ENCODE measurements around the gene CASS4.
"Not testable (repeated sequence)": the region's sequence is repeated elsewhere in the genome, so short reads cannot be mapped to it uniquely, and the experiment has no call there.

Gene CASS4, protein sequence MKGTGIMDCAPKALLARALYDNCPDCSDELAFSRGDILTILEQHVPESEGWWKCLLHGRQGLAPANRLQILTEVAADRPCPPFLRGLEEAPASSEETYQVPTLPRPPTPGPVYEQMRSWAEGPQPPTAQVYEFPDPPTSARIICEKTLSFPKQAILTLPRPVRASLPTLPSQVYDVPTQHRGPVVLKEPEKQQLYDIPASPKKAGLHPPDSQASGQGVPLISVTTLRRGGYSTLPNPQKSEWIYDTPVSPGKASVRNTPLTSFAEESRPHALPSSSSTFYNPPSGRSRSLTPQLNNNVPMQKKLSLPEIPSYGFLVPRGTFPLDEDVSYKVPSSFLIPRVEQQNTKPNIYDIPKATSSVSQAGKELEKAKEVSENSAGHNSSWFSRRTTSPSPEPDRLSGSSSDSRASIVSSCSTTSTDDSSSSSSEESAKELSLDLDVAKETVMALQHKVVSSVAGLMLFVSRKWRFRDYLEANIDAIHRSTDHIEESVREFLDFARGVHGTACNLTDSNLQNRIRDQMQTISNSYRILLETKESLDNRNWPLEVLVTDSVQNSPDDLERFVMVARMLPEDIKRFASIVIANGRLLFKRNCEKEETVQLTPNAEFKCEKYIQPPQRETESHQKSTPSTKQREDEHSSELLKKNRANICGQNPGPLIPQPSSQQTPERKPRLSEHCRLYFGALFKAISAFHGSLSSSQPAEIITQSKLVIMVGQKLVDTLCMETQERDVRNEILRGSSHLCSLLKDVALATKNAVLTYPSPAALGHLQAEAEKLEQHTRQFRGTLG

DNA sequence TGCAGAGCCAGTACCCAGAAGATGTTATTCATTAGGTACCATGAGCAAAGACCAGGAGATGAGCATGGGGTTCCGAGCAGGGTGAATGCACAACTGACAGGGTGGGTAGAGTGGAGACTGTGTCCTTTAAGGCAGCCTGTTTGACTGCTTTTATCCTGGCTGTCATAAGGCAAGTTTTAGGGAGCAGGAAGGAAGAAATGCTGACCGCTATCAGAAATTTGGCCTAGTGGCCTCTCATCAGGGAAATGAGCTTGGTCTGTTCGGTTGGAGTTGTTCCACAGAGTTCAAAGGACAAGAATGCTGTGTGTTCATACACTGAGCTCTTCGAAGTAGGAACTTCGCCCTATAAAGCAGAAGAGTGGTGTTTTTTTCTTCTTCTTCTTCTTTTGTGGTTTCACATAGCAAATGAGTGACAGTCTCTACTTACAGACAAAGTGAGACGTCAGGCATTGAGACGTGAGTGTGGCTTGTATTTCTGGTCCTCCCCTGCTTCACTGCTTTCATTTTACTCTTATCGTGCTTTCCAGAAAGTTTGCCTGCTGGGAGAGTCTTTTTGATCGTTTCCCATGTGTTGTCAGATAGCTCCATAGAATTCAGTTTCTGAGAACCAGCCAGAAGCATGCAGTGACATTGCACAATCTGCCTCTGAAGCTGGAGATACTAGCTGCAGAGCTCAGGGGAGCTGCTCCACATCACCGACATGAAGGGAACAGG is at the start of gene CASS4:
CASS4 (plus strand) TSS at position 502 of the 714 bp plus-strand sequence; CDS start at position 701, 199 bp downstream.
- DNase-seq (ENCODE audit: low read depth in 3 of 3): no peak

DNA sequence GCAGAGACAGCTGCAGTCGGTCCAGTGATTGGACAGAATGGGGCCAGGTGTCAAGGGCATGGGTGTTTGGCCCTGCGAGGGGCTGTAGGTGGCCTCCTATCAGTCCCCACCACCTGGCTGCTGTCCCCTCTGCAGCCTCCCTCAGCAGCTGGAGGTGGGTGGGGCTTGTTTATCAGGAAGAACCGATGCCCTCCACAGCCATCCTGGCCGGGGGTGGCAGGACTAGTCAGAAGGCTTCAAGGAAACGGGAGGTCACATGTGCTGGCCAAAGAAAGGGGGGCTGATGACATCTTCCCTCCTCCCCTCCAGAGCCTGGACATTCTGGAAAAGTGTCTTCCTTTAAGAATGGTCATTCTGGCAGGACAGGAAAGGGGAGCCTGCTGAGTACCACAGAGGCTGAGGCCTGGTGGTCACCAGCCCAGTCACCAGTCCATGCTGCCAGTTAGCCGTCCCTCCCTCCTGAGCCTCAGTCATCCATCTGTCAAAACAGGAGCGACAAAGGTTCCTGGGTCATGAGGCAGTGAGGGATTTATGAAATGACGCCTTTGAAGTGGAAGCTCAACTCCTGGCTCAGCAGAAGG is 49.1 kb upstream of the CASS4 start:
- no peak for DNase-seq (ENCODE audit: low read depth in 3 of 3)

DNA sequence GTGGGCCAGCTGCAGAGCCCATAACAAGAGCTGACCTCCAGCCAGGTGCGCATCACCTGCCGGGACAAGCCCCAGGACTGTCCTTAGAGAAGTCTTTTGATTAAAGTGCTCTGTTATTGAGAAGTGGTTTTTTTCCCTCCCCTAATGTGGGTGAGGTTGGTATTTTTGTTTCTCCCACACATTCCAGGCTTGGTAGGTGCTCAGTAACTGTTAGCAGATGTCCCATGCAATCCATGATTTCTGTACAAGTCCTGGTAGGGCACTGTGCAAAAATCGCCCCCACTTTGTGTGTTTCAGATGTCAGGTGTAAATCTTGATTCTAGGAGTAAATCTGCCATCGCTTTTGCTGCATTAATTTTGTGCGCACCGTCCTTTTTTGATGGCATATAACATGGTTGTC is 48.6 kb upstream of the CASS4 start:
- no peak for DNase-seq (ENCODE audit: low read depth in 3 of 3)

DNA sequence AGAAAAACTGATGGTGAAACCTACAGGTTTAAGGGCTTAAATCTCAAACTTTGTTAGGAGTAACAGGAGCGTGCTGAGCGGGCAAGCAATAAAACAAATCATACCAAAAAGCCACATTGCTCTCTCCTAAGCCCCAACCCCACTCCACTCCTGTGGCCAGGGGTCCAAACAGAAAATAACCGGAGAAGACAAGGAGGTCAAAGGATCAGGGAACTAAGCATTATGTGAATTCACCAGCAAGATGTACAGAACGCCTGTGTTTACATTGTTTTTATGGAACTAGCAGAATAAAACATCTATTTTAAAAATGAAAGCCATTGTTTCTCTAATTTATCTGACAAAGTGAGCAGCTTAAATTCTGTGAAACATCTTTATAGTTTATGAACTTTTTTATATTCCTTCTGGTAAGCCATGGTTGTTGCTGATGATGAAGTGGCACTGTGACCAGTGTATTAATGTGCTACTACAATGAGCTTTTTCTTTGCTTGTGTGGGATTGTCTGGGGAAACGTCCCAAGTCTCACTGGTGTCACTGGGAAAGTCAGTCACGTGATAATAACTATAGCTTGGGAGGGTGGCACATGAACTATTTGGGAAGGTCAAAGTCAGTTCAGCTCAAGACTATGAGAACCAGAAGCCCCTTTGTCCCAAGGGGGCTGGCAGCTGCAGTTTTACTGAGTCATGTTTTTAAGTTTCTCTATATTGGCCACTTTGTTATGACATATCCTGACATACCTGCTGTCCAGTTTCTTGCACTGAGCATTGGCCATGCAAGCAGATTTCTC is 43.5 kb upstream of the CASS4 start:
- DNase-seq (ENCODE audit: low read depth in 3 of 3): no peak

DNA sequence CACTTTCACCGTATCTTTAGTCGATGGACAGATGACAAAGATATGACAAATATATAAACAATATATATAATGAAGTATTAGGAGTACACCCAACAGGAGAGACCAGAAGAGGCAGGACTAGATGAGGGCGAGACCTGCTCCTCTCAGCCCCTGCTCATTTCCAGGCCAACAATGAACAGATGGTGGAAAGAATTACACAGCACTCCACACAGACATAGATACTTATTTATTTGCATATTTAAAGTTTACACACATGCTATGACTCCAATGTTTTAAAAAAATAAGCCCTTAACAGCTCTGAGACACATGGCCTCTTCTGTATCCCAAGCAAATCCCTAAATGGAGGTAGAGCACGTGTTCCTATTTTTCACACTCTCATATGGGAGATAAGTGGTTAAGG is 42.9 kb upstream of the CASS4 start:
- no peak for DNase-seq (ENCODE audit: low read depth in 3 of 3)

DNA sequence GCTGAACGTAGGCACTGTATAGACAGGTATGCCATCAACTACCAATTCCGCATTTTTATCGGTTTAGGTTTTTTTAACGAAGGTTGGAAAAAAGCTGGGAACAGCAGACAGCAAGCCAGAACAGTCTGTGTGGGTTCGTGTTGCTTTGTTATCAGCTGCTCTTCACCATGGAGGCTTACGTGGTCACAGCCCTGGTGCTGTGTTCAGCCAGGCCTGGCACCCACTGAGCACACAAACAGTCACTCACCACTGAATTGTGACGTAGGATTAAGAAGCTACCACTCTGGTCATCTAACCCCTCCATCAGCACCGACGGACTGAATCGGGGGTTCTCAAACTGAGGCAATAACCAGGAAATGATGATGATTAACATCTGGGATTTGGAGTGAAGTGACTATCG is 40.1 kb upstream of the CASS4 start:
- no peak for DNase-seq (ENCODE audit: low read depth in 3 of 3)

DNA sequence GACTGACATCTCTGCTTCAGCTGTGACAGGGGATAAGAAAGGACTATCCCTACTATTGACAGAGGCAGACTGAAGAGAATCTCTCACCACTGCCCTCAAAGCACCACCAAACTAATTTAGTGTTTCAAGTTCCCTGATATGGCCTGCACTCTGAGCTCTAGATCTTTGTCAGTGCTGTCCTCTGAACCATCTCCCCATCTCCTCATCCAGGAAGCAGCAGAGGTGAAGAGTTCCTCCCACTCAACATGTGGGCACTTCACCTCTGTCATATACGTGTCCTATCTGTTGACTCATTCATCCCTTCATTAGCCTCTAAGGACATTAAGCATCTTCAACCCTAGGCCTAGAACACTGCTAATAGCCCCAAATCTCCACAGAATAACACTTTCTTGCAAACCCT is 39.2 kb upstream of the CASS4 start:
- DNase-seq (ENCODE audit: low read depth in 3 of 3): no peak

DNA sequence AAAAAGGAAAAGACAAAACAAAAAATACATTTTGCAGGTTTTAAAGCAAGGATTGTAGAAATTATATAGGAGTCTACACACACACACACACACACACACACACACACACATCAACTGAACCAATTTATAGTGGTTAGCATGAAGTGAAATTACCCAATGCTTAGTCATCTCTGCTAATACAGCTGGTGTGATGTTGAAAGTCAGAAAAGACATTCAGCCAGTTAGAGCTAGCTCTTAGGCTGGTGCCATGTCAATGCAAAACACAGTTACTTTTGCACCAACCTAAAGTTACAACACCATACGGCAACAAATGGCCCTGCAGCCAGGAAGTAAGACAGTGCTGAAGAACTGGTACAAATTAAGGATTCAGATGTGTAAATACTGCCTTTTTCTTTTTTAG is 38.1 kb upstream of the CASS4 start:
- DNase-seq (ENCODE audit: low read depth in 3 of 3): no peak

DNA sequence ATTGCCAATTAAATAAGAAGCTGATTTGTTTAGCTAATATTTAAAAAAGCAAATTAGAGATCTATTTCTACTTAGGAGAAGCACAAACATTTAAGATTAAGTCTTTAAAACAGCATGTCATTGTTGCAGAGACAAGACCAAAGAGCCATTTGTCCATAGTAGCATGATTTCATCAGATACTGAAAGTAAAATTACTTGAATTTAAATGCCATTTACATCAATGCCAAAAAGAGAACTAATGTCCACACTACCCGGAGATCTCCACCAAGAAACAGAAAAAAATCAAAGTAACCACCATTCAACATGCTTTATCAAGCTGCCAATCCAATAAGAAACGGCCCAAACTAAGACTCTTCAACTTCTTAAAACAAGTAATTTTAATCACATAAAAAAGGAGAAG is 35.7 kb upstream of the CASS4 start:
- no peak for DNase-seq (ENCODE audit: low read depth in 3 of 3)

DNA sequence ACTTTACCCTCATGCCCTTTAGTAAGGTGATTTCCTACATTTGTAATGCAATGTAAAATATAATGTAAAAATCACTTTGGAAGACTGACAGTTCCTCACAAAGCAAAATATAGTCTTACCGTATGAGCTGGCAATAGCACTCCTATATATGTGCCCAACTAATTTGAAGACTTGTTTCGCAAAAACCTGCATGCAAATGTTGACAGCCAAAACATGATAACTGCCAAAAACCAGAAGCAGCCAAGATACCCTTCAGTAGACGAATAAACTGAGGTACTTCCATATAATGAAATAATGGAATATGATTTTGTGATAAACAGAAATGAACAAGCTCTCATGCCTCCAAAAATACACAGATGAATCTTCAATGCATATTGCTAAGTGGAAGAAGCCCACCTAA is 33.7 kb upstream of the CASS4 start:
- DNase-seq (ENCODE audit: low read depth in 3 of 3): no peak

DNA sequence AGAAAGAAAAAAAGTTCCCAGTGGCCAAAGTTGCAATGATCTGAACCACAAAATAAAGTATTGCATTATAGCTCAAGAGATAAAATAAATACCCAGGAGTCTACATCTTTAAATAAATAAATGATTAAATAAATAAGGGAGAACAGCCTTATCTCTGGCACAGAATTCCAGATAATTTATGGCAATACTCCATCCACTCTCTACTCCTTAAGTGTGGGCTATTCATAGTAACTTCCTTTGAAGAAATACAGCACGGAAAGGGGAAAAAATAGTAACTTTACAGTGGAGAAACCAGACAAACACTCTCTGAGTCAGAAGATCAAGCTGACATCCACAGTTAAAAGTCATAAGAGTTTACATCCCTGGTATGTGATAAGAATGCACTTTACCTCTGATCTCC is 31.7 kb upstream of the CASS4 start:
- no peak for DNase-seq (ENCODE audit: low read depth in 3 of 3)

DNA sequence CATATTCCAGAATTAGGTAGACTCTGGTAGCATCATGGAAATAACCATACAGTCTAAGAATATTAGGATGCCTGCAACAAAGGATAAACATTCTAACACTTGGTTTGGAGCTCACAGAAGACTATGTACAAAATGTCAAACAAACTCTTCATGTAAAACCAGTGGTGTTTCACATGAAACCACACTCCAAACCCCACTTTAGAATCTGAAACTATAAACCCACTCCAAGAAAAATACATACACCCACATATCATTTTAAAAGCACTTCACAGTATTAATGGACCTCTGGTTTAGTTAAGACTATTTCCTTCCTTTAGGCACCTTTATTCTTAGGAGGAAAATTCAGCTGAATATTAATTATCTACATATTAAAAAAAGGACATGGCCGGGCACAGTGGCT is 30.6 kb upstream of the CASS4 start:
- no peak for DNase-seq (ENCODE audit: low read depth in 3 of 3)

DNA sequence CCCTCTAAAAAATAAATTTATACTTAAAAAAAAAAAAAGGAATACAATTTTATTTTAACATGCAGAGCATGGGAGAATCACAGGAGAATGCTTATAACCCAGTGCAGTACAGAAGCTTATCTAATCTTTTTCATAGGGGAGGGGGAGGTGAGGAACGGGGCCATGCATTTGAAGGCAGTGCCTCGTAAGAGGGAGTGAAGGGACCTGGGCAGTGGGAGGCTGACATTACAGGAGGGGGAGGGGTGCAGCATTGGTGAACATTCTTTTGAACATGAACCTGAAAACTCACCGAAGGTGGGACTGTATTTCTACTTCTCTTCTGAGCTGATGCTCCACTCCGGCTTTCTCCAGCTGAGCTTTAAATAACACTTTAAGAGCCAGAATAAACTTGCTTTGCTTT is 29.4 kb upstream of the CASS4 start:
- no peak for DNase-seq (ENCODE audit: low read depth in 3 of 3)

DNA sequence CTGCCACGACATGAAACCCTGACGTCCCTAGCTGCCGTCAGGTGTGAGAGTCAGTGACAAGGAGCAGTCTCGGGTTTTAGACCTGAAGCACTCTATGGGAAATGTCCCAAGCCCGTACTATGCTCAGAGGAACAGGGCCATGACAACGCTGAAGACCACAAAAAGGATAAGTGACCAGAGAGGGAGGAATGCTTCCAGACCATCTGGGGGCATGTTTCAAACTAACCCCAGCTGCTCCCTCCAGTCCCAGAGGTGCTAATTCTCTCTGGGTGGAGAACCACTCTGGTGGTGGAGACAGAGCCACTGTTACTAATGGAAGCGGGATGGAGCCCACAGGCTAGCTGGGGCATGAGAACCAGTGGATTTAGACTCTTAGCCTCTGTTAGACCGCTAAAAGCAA is 28.7 kb upstream of the CASS4 start:
- no peak for DNase-seq (ENCODE audit: low read depth in 3 of 3)

DNA sequence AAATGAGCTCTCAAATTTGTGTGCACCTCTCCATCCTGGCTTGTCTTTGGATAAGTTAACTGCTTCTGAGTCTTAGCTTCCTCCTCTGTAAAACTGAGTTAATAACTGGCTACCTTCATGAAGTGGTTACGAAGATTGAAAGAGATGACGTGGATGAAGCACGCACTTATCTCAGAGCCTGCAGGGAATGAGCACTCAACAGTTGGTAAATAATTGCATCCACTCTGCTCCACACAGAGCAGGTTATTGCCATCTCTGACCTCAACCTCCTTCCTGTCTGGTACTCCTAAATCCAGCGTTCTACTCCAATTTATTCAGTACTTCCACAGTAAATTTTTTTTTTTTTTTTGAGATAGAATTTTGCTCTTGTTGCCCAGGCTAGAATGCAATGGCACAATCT is 26.9 kb upstream of the CASS4 start:
- no peak for DNase-seq (ENCODE audit: low read depth in 3 of 3)

DNA sequence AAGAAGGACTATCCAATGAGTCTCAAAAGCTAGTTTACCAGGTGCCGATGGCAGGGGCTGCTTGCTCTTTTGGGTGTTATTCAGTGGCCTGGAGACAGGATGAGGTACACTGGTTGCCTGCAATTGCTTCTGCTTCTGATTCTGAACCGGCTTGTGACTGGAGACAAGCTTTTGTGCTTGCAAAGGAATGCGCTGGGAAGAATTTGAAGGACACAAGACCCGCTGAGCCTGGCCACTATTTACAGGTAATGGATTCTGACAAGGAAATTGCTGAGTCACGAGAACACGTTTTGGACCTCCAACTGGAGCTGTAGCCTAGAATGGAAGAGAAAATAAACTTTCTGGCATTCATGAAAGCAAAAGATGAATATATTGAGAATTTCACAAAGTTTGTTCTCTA is 25.8 kb upstream of the CASS4 start:
- no peak for DNase-seq (ENCODE audit: low read depth in 3 of 3)

DNA sequence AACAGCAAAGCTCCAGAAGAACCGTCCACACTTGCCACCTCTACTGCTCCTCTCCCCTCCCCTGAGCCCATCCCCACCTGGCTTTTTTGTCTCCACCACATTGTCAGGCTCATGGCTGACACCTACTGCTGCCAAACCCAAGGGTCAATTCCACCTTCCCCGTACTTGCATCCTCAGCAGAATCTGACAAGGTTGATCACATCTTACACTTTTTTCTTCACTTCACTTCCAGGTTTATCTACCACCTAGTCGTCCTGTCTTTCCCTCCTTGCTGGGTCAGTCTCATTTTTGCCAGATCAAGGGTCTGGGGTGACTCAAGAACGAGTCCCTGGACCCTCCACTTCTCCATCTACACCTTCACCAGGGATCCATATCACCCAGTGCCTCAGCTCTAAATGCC is 23.2 kb upstream of the CASS4 start:
- DNase-seq (ENCODE audit: low read depth in 3 of 3): no peak

DNA sequence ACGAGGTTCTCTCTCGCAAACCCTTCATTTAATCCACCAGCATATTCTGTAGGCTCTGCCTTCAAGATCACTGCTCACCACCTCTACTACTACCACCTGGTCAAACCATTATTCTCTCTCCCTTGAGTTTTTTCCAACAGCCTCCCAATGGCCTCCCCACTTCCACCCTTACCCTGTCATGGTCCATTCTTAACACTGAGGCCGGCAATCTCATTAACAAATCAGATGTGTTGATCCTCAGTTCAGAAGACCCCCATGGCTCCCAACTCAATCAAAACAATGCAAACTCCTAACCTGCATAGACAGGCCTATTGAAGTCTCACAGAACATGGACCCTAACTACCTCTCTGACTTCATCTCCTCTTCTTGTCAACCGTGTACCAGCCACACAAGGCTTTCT is 22.3 kb upstream of the CASS4 start:
- no peak for DNase-seq (ENCODE audit: low read depth in 3 of 3)

DNA sequence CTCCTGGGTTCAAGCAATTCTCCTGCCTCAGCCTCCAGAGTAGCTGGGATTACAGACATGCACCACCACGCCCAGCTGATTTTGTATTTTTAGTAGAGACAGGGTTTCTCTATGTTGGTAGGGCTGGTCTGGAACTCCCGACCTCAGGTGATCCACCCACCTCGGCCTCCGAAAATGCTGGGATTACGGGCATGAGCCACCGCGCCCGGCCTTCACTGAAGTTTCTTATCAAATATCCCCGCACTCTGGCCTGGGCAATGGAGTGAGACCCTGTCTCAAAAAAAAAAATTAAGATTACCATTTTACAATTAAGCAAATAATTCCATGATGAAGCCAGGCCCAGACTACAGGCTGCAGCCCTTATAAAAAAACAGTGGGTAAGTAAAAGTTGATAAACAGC is 21.7 kb upstream of the CASS4 start:
- not testable (repeated sequence) for DNase-seq (ENCODE audit: low read depth in 3 of 3)

DNA sequence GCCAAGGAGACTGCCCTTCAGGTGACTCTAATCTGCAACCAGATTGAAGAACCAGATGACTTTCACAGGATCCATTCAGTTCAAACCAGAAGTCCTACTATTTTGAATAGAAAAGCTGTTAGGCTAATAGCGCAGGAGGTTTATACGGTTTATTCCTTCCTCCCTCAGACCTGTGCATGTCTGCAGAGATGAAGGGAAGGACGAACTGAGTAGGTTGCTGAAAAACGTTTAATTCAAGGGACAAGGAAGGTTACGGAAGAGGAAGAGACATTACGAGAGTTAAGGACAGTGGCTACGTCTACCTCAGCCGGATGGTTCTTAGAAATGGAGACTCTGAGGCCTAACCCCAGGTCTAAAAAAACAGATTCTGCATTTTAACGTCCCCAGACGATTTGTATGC is 21.0 kb upstream of the CASS4 start:
- DNase-seq (ENCODE audit: low read depth in 3 of 3): no peak

DNA sequence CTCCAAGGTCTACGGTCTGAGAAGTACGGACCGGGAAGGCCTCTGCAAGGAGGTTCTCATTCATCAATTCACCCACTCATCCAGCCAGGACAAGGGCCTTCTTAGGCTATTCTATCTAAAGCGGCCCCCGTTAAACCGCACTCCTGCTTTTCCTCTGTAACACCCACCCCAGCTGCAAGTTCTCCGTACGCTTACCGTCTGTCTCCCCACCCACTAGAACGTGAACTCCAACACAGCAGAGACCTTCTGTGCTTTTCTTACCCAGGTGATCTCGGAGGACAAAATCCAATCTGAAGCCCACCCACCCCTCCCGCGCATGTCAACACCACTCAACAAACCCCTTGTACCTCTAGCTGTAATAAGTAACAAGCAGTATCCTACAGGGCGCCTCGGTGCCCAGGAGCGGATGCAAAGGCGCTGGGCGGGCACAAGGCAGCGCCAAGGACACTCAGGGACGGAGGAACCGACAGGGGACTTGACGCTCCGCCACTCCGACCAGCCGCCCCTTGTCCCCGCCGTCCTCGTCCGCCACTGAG is 20.4 kb upstream of the CASS4 start:
- DNase-seq (ENCODE audit: low read depth in 3 of 3): no peak

Data from stimulated activated CD4-positive, alpha-beta T cell treated with anti-CD3 and anti-CD28 coated beads, TNF-alpha, amount 100 ng/mL, for 24 hours (primary cell).